HG02852 (cell line): Measurements from ENCODE around the gene N4BP3.
"Not testable (repeated sequence)": the region's sequence is repeated elsewhere in the genome, so short reads cannot be mapped to it uniquely, and the experiment has no call there.

ENCODE experiments used
- ATAC-seq: cut with Tn5 transposase; IDR thresholded peaks from one replicate; pipeline ENCODE4 v1.9.1; 2021; ENCODE audit warnings: mild to moderate bottlenecking, moderate library complexity; ENCODE audit not compliant: unreplicated experiment

N4BP3 gene

GRCh38 chr5:178113141-178113787 lies at the start of gene N4BP3:
Gene N4BP3, plus strand, starts transcription at chr5:178113532. Its CDS starts 6,052 bp downstream, at chr5:178119584.
- peak; percentile 60 for ATAC-seq

GRCh38 chr5:178067755-178068154 lies 45.6 kb upstream of the N4BP3 start:
- ATAC-seq: no peak

- ATAC-seq: no peak
These were observed 45.0 kb upstream of the N4BP3 start for GRCh38 chr5:178068293-178068692.

GRCh38 chr5:178069909-178070308 lies 43.4 kb upstream of the N4BP3 start:
- ATAC-seq: no peak

GRCh38 chr5:178071108-178071507 lies 42.2 kb upstream of the N4BP3 start:
- ATAC-seq: no peak

GRCh38 chr5:178072749-178073148 lies 40.6 kb upstream of the N4BP3 start:
- ATAC-seq: no peak

- ATAC-seq: no peak
These were observed 38.9 kb upstream of the N4BP3 start for GRCh38 chr5:178074266-178074952.

GRCh38 chr5:178076965-178077364 lies 36.4 kb upstream of the N4BP3 start:
- ATAC-seq: not testable (repeated sequence)

- no peak for ATAC-seq
These were observed 35.6 kb upstream of the N4BP3 start for GRCh38 chr5:178077751-178078150.

GRCh38 chr5:178078197-178079010 lies 34.9 kb upstream of the N4BP3 start:
- no peak for ATAC-seq

GRCh38 chr5:178080056-178080455 lies 33.3 kb upstream of the N4BP3 start:
- no peak for ATAC-seq

GRCh38 chr5:178080618-178081410 lies 32.5 kb upstream of the N4BP3 start:
- ATAC-seq: no peak

GRCh38 chr5:178081571-178082243 lies 31.6 kb upstream of the N4BP3 start:
- no peak for ATAC-seq

- no peak for ATAC-seq
These were observed 29.4 kb upstream of the N4BP3 start for GRCh38 chr5:178083922-178084321.

- ATAC-seq: no peak
These were observed 28.0 kb upstream of the N4BP3 start for GRCh38 chr5:178085316-178085715.

GRCh38 chr5:178086266-178086665 lies 27.1 kb upstream of the N4BP3 start:
- no peak for ATAC-seq

GRCh38 chr5:178087199-178087598 lies 26.1 kb upstream of the N4BP3 start:
- not testable (repeated sequence) for ATAC-seq

- ATAC-seq: peak; percentile 61
These were observed 22.5 kb upstream of the N4BP3 start for GRCh38 chr5:178090856-178091255.

GRCh38 chr5:178093134-178093533 lies 20.2 kb upstream of the N4BP3 start:
- no peak for ATAC-seq

GRCh38 chr5:178094345-178094744 lies 19.0 kb upstream of the N4BP3 start:
- ATAC-seq: no peak
